Osteoblast (primary cell): ENCODE measurements around the gene C4orf33. TPM values are rescaled to one million over a fixed set of nuclear protein-coding genes. Genes with fewer than 3 reads are reported as not detected.

ENCODE experiments used
- DNase-seq: peaks from one replicate; pipeline ENCODE4 v3.0.0; 2011; ENCODE audit warnings: low spot score, mixed read lengths; ENCODE audit not compliant: insufficient read length; ENCODE audit errors: missing footprints
- H2AFZ ChIP-seq: 2 replicates; pipeline ENCODE4 v1.6.0; 2011; ENCODE audit warnings: mild to moderate bottlenecking, low read length
- H3K27ac ChIP-seq: 2 replicates; pipeline ENCODE4 v1.5.1; 2011; ENCODE audit warnings: mild to moderate bottlenecking, low read depth, low read length, moderate library complexity
- H3K27me3 ChIP-seq: 2 replicates; pipeline ENCODE4 v1.6.0; 2012; ENCODE audit warnings: mild to moderate bottlenecking, control low read depth, inconsistent platforms, low read length, moderate library complexity; ENCODE audit not compliant: insufficient read depth
- H3K36me3 ChIP-seq: 2 replicates; pipeline ENCODE4 v1.5.1; 2011; ENCODE audit warnings: mild to moderate bottlenecking, low read length, control low read depth, moderate library complexity; ENCODE audit not compliant: insufficient read depth
- H3K4me1 ChIP-seq: 2 replicates; pipeline ENCODE4 v1.5.1; 2011; ENCODE audit warnings: mild to moderate bottlenecking, low read length, control low read depth, moderate library complexity; ENCODE audit not compliant: insufficient read depth
- H3K4me2 ChIP-seq: 2 replicates; pipeline ENCODE4 v1.6.0; 2011; ENCODE audit warnings: mild to moderate bottlenecking, low read length; ENCODE audit not compliant: insufficient read depth
- H3K4me3 ChIP-seq: fragments of 200-600 bp; sonication (generic); 3 replicates; pipeline ENCODE4 v1.5.1; 2012; ENCODE audit warnings: mild to moderate bottlenecking, low read length, inconsistent platforms; ENCODE audit not compliant: insufficient read depth
- H3K79me2 ChIP-seq: 2 replicates; pipeline ENCODE4 v1.6.0; 2012; ENCODE audit warnings: mild to moderate bottlenecking, low read length, control low read depth, inconsistent platforms; ENCODE audit not compliant: insufficient read depth
- H3K9me3 ChIP-seq: 2 replicates; pipeline ENCODE4 v1.5.1; 2011; ENCODE audit warnings: low read depth, low read length, control low read depth
- H4K20me1 ChIP-seq: 2 replicates; pipeline ENCODE4 v1.6.0; 2012; ENCODE audit warnings: mild to moderate bottlenecking, low read length, control low read depth; ENCODE audit not compliant: insufficient read depth
- total RNA-seq: library from RNA; depleted of rRNA; stranded (reverse); fragments of >200 nt; gene quantifications from 2 replicates; pipeline ENCODE4 v1.2.3, GENCODE V29; 2012
- TF ChIP-seq, protein P1 (sequence below): IDR thresholded peaks from 2 replicates; pipeline ENCODE4 v1.5.1; 2011; ENCODE audit warnings: mild to moderate bottlenecking, low read depth, low read length, moderate library complexity; ENCODE audit errors: extremely low read depth

The C4orf33 gene
- total RNA-seq, 1 donor, result 11.9 TPM

DNA sequence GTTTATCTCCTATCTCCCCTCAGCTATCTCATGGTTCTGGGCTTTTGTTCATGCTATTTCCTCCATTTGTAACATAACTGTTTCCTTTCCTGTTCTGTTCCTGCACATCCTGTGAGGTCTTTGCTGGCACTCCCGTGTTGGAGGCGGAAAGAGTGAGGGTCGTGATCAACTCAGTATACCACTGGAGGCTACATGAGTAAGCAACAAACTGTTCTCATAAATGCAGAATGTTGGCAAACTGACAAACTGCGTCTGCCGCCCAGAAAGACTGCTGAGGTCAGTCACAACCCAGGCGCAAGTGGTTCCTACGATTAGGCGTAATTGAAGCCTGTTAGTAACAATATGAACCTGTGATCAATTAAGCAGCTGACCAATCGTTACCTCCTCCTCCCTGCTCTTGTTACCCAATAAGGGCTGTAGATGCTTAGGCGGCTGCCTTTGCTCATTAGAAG, 48.8 kb downstream of the C4orf33 start:
- Histone ChIP-seq H3K4me2 (no peak overlapping the region), H3K27me3 (peaks cover 11% of the 10 kb centered on the region), H3K36me3 (no peaks in the 10 kb centered on the region), H3K27ac (no peak overlapping the region), H3K4me1 (no peaks in the 10 kb centered on the region), H3K9me3 (no peaks in the 10 kb centered on the region), H2AFZ (no peak overlapping the region), H4K20me1 (no peaks in the 10 kb centered on the region), H3K4me3 (no peak overlapping the region), H3K79me2 (no peaks in the 10 kb centered on the region)
- TF ChIP-seq, protein P1, sequence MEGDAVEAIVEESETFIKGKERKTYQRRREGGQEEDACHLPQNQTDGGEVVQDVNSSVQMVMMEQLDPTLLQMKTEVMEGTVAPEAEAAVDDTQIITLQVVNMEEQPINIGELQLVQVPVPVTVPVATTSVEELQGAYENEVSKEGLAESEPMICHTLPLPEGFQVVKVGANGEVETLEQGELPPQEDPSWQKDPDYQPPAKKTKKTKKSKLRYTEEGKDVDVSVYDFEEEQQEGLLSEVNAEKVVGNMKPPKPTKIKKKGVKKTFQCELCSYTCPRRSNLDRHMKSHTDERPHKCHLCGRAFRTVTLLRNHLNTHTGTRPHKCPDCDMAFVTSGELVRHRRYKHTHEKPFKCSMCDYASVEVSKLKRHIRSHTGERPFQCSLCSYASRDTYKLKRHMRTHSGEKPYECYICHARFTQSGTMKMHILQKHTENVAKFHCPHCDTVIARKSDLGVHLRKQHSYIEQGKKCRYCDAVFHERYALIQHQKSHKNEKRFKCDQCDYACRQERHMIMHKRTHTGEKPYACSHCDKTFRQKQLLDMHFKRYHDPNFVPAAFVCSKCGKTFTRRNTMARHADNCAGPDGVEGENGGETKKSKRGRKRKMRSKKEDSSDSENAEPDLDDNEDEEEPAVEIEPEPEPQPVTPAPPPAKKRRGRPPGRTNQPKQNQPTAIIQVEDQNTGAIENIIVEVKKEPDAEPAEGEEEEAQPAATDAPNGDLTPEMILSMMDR, result no peak
- no peak for DNase-seq

DNA sequence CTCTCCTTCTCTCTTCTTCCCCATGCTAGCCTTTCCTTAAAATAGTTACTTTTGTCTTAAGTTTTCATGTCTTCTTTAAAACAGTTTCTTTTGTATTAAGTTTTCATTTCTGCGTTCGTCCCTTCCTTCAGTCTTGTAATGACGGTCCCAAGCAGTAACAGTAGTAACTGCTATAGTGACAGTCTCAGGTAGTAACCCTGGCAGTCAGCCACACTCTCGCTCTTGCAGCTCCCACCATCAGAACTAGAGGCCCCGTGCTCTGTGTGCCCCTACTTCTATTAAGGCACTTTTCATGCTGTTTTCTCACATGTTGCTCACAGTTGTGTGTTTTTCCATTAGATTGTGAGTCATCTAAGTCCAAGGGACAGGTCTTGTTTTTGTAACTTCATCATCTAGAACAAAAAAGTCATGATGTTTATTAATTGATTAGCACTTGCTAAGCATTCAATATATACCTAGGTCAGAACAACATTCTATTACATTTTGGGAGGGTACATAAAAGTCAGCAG, 49.3 kb downstream of the C4orf33 start:
- Histone ChIP-seq H3K27ac (no peak overlapping the region), H3K4me1 (no peaks in the 10 kb centered on the region), H3K9me3 (no peaks in the 10 kb centered on the region), H2AFZ (no peak overlapping the region), H3K4me3 (no peak overlapping the region), H4K20me1 (no peaks in the 10 kb centered on the region), H3K36me3 (no peaks in the 10 kb centered on the region), H3K4me2 (no peak overlapping the region), H3K27me3 (peaks cover 11% of the 10 kb centered on the region), H3K79me2 (no peaks in the 10 kb centered on the region)
- TF ChIP-seq, protein P1, result no peak
- DNase-seq, result no peak

DNA sequence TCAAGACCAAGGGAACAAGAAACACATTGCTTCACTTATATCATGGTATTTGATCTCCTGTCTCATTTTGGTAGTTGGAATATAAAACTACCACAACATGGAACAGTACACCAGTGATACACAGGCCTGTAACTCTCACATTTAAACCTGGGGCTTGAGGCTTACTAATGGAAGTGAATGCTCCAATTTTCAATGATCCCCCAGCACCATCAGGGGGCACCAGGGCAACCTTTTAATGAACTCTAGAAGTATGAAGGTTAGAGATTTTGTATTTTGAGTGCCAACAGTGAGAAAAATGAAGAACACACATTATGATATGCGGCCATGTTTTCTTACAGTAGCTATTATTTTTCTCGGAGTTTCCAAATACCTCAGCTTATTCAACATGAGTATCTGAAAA, 50.7 kb downstream of the C4orf33 start:
- Histone ChIP-seq H3K4me2 (no peak overlapping the region), H2AFZ (no peak overlapping the region), H3K4me1 (no peaks in the 10 kb centered on the region), H3K36me3 (no peaks in the 10 kb centered on the region), H4K20me1 (no peaks in the 10 kb centered on the region), H3K79me2 (no peaks in the 10 kb centered on the region), H3K27me3 (peaks cover 6% of the 10 kb centered on the region), H3K4me3 (no peak overlapping the region), H3K27ac (no peak overlapping the region), H3K9me3 (no peaks in the 10 kb centered on the region)
- TF ChIP-seq, protein P1, result no peak
- no peak for DNase-seq

DNA sequence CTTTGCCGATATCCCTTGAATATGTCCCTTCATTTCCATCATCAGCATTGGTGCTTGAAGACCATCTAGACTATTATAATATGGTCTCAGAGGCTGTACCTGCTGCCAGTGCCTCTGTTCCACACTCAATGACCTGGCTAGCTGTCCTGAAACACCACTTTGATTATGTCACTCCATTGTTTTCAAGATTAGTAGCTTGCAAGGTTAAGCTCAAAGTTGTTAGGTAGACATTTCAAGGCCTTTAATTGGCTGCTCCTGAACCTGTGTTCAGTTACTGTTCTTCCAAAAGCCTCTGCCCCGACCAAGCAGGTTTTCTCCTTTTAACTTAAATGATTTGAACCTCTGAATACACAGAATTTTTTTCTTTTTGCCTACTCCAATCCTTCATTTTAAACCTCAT, 52.9 kb downstream of the C4orf33 start:
- no peak for DNase-seq
- no peak overlapping the region for H2AFZ ChIP-seq
- H4K20me1 ChIP-seq, result no peaks in the 10 kb centered on the region
- H3K27me3 ChIP-seq, result peaks cover 3% of the 10 kb centered on the region
- no peaks in the 10 kb centered on the region for H3K4me1 ChIP-seq
- H3K4me2 ChIP-seq, result no peak overlapping the region
- no peak overlapping the region for H3K27ac ChIP-seq
- TF ChIP-seq, protein P1, result no peak
- no peak overlapping the region for H3K4me3 ChIP-seq
- no peaks in the 10 kb centered on the region for H3K79me2 ChIP-seq
- H3K36me3 ChIP-seq, result no peaks in the 10 kb centered on the region
- no peaks in the 10 kb centered on the region for H3K9me3 ChIP-seq
